Measurements from ENCODE around the gene APBB2. TPM values are rescaled to one million over a fixed set of nuclear protein-coding genes. Genes with fewer than 3 reads are reported as not detected.
A peak's percentile ranks its signal among the peaks of the same experiment; 100 is the strongest.

APBB2 gene
- total RNA-seq, 2 donors from 2014 or later: 34.8 to 42.8 TPM

- WGBS, 2 donors: 72 to 89% methylated on average over 2 of the region's 2 CpGs
- Histone ChIP-seq H3K27me3 (no peaks in the 10 kb centered on the region), H3K4me3 (no peak overlapping the region), H3K27ac (no peak overlapping the region), H3K9me3 (no peaks in the 10 kb centered on the region), H3K4me1 (peaks cover 45% of the 10 kb centered on the region), H3K36me3 (replicated peaks in 1 of 2; ENCODE audit: insufficient read depth in 1 of 2, low read depth in 2 of 2) (no peaks in the 10 kb centered on the region)
- TF ChIP-seq POLR2A (IDR thresholded peaks at IDR 0.05): no peak
- TF ChIP-seq CTCF (IDR thresholded peaks at IDR 0.05): no peak
- DNase-seq (no peak), ATAC-seq (no peak)
- intact Hi-C loops (cut with DNase I): no loop called here
Observed at GRCh38 chr4:41134581-41134980, 79.8 kb downstream of the APBB2 start.

- H3K9me3 ChIP-seq: no peaks in the 10 kb centered on the region
- ATAC-seq (no peak), DNase-seq (no peak)
- H3K4me1 ChIP-seq: peaks cover 37% of the 10 kb centered on the region
- TF ChIP-seq POLR2A (IDR thresholded peaks at IDR 0.05) (no peak), CTCF (IDR thresholded peaks at IDR 0.05) (no peak)
- no peaks in the 10 kb centered on the region for H3K36me3 ChIP-seq (replicated peaks in 1 of 2; ENCODE audit: insufficient read depth in 1 of 2, low read depth in 2 of 2)
- 71 to 73% methylated on average over 3 of the region's 3 CpGs for WGBS, 2 donors
- H3K27me3 ChIP-seq: no peaks in the 10 kb centered on the region
- H3K27ac ChIP-seq: no peak overlapping the region
- intact Hi-C loops (cut with DNase I): no loop called here
- H3K4me3 ChIP-seq: no peak overlapping the region
Observed at GRCh38 chr4:41133454-41134018, 80.8 kb downstream of the APBB2 start.

- DNase-seq (peak in 3 of 4 donors; percentile 30 to 53 (median 38)), ATAC-seq (peak; percentile 60)
- Histone ChIP-seq H3K36me3 (replicated peaks in 1 of 2; ENCODE audit: insufficient read depth in 1 of 2, low read depth in 2 of 2) (no peaks in the 10 kb centered on the region), H3K27me3 (no peaks in the 10 kb centered on the region), H3K9me3 (no peaks in the 10 kb centered on the region), H3K27ac (peak overlapping the region in 1 of 4 donors; percentile 44), H3K4me3 (no peak overlapping the region), H3K4me1 (peaks cover 32% of the 10 kb centered on the region)
- WGBS, 2 donors: 31 to 32% methylated on average over 2 of the region's 2 CpGs
- TF ChIP-seq CTCF (IDR thresholded peaks at IDR 0.05) (no peak), POLR2A (IDR thresholded peaks at IDR 0.05) (no peak)
- intact Hi-C loops (cut with DNase I): no loop called here
Observed at GRCh38 chr4:41132055-41132683, 82.2 kb downstream of the APBB2 start.

GRCh38 chr4:41129936-41130440 lies 84.4 kb downstream of the APBB2 start:
- Histone ChIP-seq H3K27ac (no peak overlapping the region), H3K27me3 (no peaks in the 10 kb centered on the region), H3K4me1 (peaks cover 35% of the 10 kb centered on the region), H3K9me3 (no peaks in the 10 kb centered on the region), H3K4me3 (no peak overlapping the region), H3K36me3 (replicated peaks in 1 of 2; ENCODE audit: insufficient read depth in 1 of 2, low read depth in 2 of 2) (no peaks in the 10 kb centered on the region)
- intact Hi-C loops (cut with DNase I): no loop called here
- 84 to 92% methylated on average over 6 of the region's 6 CpGs for WGBS, 2 donors
- no peak for DNase-seq
- no peak for TF ChIP-seq POLR2A (IDR thresholded peaks at IDR 0.05)
- no peak for TF ChIP-seq CTCF (IDR thresholded peaks at IDR 0.05)
- no peak for ATAC-seq
